Prostate gland (tissue), 2 donors: ENCODE results near the gene OTUD7B. TPM values are rescaled to one million over a fixed set of nuclear protein-coding genes. Genes with fewer than 3 reads are reported as not detected.

Experiments used
- DNase-seq: peaks from one replicate; pipeline ENCODE4 v3.0.0-alpha.2; 2019; ENCODE audit warnings: low spot score
- H3K27ac ChIP-seq, 2 donors: fragments of 200-600 bp; sonication (generic); 2 replicates each; pipeline ENCODE4 v1.5.1; 2017 to 2019
- H3K27me3 ChIP-seq: fragments of 200-600 bp; sonication (generic); replicated peaks from 2 replicates; pipeline ENCODE4 v1.5.1; 2019; ENCODE audit not compliant: insufficient read depth
- H3K36me3 ChIP-seq, 2 donors: fragments of 200-600 bp; sonication (generic); 1 replicate in 1 of 2; 2 replicates in 1 of 2; pipeline versions ENCODE4 v1.5.1 to v1.8.1; 2017 to 2019
- H3K4me1 ChIP-seq: fragments of 200-600 bp; sonication (generic); replicated peaks from 2 replicates; pipeline ENCODE4 v1.5.1; 2019
- H3K4me3 ChIP-seq, 2 donors: fragments of 200-600 bp; sonication (generic); 2 replicates each; pipeline ENCODE4 v1.5.1; 2017 to 2019
- H3K9me3 ChIP-seq: fragments of 200-600 bp; sonication (generic); 2 replicates; pipeline ENCODE4 v1.5.1; 2017
- CTCF ChIP-seq, 4 experiments: fragments of 200-600 bp in 2 of 4; fragments of 450-650 bp in 2 of 4; sonication (generic) in 2 of 4; IDR thresholded peaks; 1 replicate in 3 of 4; 2 replicates in 1 of 4; pipeline ENCODE4 v1.5.1; 2016 to 2019; ENCODE audit warnings: antibody characterized with exemption in 4 of 4, mild to moderate bottlenecking in 2 of 4, moderate library complexity in 2 of 4
- POLR2A ChIP-seq: fragments of 450-650 bp; IDR thresholded peaks from one replicate; pipeline ENCODE4 v1.6.1; 2016; ENCODE audit warnings: antibody characterized with exemption, mild to moderate bottlenecking
- POLR2AphosphoS5 ChIP-seq: sonication (generic); formaldehyde crosslinking; IDR thresholded peaks from one replicate; pipeline ENCODE4 v1.6.1; 2017; ENCODE audit warnings: antibody characterized with exemption
- WGBS: methylation state at CpG from one replicate; pipeline ENCODE4 v1.1.5; 2018; 5-methylcytosine and 5-hydroxymethylcytosine counted together
- intact Hi-C: fragments of 100-400 bp; cut with DNase I; formaldehyde crosslinking; loops from one replicate; pipeline ENCODE4 v1.14.2; 2022
- total RNA-seq, 2 donors: library from RNA; depleted of rRNA; stranded (reverse); fragments of >200 nt; gene quantifications; one replicate each; pipeline ENCODE4 v1.1.0, GENCODE V29; 2016

OTUD7B gene
- total RNA-seq, 2 donors from 2014 or later = 13.5 to 27.3 TPM

DNA sequence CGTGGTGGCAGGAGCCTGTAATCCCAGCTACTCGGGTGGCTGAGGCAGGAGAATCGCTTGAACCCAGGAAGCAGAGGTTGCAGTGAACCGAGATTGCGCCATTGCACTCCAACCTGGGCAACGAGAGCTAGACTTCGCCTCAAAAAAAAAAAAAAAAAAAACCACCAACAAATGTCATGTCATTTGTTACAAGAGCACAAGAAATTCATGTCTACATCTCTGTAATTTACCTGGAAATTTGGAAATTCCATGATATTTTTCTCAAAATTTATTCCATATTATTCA lies 40.5 kb upstream of the OTUD7B start:
- no peak for DNase-seq
- intact Hi-C loops = loop anchor here (2.0 kb wide), 1 partner anchor 88 kb away; no protein-coding TSS in a partner anchor
- TF ChIP-seq POLR2A (no peak), CTCF (IDR thresholded peaks at IDR 0.05) (no peak), POLR2AphosphoS5 (no peak)

DNA sequence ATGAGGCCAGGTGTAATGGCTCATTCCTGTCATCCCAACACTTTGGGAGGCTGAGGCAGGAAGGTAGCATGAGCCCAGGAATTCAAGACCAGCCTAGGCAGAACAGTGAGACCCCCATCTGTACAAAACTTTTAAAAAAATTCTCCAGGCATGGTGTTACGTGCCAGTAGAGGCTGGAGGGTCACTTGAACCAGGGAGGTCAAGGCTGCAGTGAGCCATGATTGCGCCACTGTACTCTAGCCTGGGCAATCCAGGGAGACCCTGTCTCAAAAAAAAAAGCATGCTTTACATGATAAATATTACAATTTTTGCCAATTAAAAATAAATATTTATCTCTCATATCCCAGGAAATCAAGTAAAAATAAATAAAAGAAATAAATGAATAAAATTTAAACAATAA lies 39.4 kb upstream of the OTUD7B start:
- no peaks in the 10 kb centered on the region for H3K4me1 ChIP-seq
- H3K27ac ChIP-seq = no peak overlapping the region
- no peak for DNase-seq
- H3K36me3 ChIP-seq = no peaks in the 10 kb centered on the region
- no peak overlapping the region for H3K4me3 ChIP-seq
- H3K9me3 ChIP-seq = no peaks in the 10 kb centered on the region
- no peaks in the 10 kb centered on the region for H3K27me3 ChIP-seq
- 92% methylated on average over 2 of the region's 2 CpGs for whole genome bisulfite sequencing
- intact Hi-C loops = loop anchor here (2.0 kb wide), 1 partner anchor 87 kb away; no protein-coding TSS in a partner anchor
- TF ChIP-seq CTCF (IDR thresholded peaks at IDR 0.05) = no peak
- no peak for TF ChIP-seq POLR2A
- TF ChIP-seq POLR2AphosphoS5 = no peak

More for the DNA sequence above, 40.5 kb upstream of the OTUD7B start:
- no peaks in the 10 kb centered on the region for H3K4me1 ChIP-seq
- 64% methylated on average over 7 of the region's 7 CpGs for WGBS
- H3K27me3 ChIP-seq = no peaks in the 10 kb centered on the region
- H3K4me3 ChIP-seq = no peak overlapping the region
- no peaks in the 10 kb centered on the region for H3K9me3 ChIP-seq
- no peak overlapping the region for H3K27ac ChIP-seq
- H3K36me3 ChIP-seq = no peaks in the 10 kb centered on the region

DNA sequence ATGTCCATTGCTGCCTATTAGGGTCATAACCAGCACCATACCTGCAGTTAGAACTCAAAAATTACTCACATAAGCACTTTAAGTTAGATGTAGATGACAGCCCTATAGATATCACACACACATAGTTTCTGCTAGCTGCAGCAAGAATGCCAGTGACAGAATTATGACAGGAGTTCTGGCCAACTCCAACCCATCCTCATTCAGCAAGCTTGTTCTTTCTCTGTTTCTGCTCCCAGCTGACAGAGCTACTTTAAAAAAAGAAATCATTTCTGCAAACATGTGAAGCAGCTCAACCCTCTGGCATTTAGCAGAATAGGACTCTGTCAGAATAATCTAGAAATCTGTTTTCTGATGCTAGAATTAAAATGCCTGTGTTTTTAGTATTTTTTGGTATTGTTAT lies 23.8 kb upstream of the OTUD7B start:
- no peaks in the 10 kb centered on the region for H3K36me3 ChIP-seq

GRCh38 chr1:150028322-150028721 lies 17.8 kb upstream of the OTUD7B start:
- no peaks in the 10 kb centered on the region for H3K36me3 ChIP-seq
- WGBS = 86% methylated on average over 1 of the region's 1 CpG
- no peak overlapping the region for H3K4me3 ChIP-seq
- no peaks in the 10 kb centered on the region for H3K4me1 ChIP-seq
- no peak for DNase-seq
- intact Hi-C loops = loop anchor here (2.0 kb wide), 1 partner anchor 14 kb away; no protein-coding TSS in a partner anchor
- no peaks in the 10 kb centered on the region for H3K9me3 ChIP-seq
- H3K27me3 ChIP-seq = no peaks in the 10 kb centered on the region
- no peak overlapping the region for H3K27ac ChIP-seq
- TF ChIP-seq CTCF (IDR thresholded peaks at IDR 0.05) (no peak), POLR2AphosphoS5 (no peak), POLR2A (no peak)

More for the DNA sequence above, 23.8 kb upstream of the OTUD7B start:
- Histone ChIP-seq H3K9me3 (no peaks in the 10 kb centered on the region), H3K4me3 (no peak overlapping the region), H3K27me3 (no peaks in the 10 kb centered on the region), H3K27ac (no peak overlapping the region), H3K4me1 (no peaks in the 10 kb centered on the region)
- intact Hi-C loops = no loop called here
- no peak for TF ChIP-seq POLR2A
- no peak for DNase-seq

GRCh38 chr1:150024156-150024555 lies 13.6 kb upstream of the OTUD7B start:
- WGBS = 94% methylated on average over 2 of the region's 2 CpGs
- TF ChIP-seq CTCF (IDR thresholded peaks at IDR 0.05) (no peak), POLR2A (no peak), POLR2AphosphoS5 (no peak)
- H3K27ac ChIP-seq = no peak overlapping the region

More at GRCh38 chr1:150024156-150024555, 13.6 kb upstream of the OTUD7B start:
- H3K9me3 ChIP-seq = no peaks in the 10 kb centered on the region
- H3K4me3 ChIP-seq = no peak overlapping the region
- no peak for DNase-seq
- H3K4me1 ChIP-seq = no peaks in the 10 kb centered on the region
- H3K36me3 ChIP-seq = no peaks in the 10 kb centered on the region
- no peaks in the 10 kb centered on the region for H3K27me3 ChIP-seq
- intact Hi-C loops = no loop called here
